Neural progenitor cell (in vitro differentiated cells): ENCODE data around the gene DEGS2.

ENCODE experiments used
- CTCF ChIP-seq: fragments of 200-600 bp; sonication (generic); IDR thresholded peaks from 2 replicates; pipeline ENCODE4 v1.5.1; 2017; ENCODE audit warnings: antibody characterized with exemption, mild to moderate bottlenecking
- EZH2 ChIP-seq: fragments of 200-600 bp; sonication (generic); IDR thresholded peaks from 2 replicates; pipeline ENCODE4 v1.6.1; 2017; ENCODE audit warnings: antibody characterized with exemption, mild to moderate bottlenecking, moderate library complexity
- EZH2phosphoT487 ChIP-seq: fragments of 200-600 bp; sonication (generic); IDR thresholded peaks from 2 replicates; pipeline ENCODE4 v1.6.1; 2017; ENCODE audit warnings: antibody characterized with exemption

- TF ChIP-seq CTCF (no peak), EZH2 (no peak), EZH2phosphoT487 (no peak)
Observed at GRCh38 chr14:100149851-100150611, 9.4 kb downstream of the DEGS2 start.
